HepG2 (cell line): ENCODE measurements around the gene DNAJC9. TPM values are rescaled to one million over a fixed set of nuclear protein-coding genes. Genes with fewer than 3 reads are reported as not detected.
A peak's percentile ranks its signal among the peaks of the same experiment; 100 is the strongest.

ENCODE experiments used
- CBFB ChIP-seq: sonication (generic); formaldehyde crosslinking; IDR thresholded peaks from 2 replicates; pipeline ENCODE4 v1.4.0; 2020; ENCODE audit warnings: missing genetic modification reagents
- FOXP1 ChIP-seq, 2 experiments: fragments of 450-650 bp in 1 of 2; IDR thresholded peaks; 2 replicates each; pipeline ENCODE4 v1.6.1; 2017 to 2018; ENCODE audit warnings: antibody characterized with exemption in 1 of 2
- KDM1A ChIP-seq: IDR thresholded peaks from 2 replicates; pipeline ENCODE4 v1.6.1; 2016; ENCODE audit warnings: missing compliant biosample characterization
- MXD4 ChIP-seq: IDR thresholded peaks from 2 replicates; pipeline ENCODE4 v1.6.1; 2016; ENCODE audit warnings: mild to moderate bottlenecking, missing biosample characterization, missing genetic modification reagents
- NFKB2 ChIP-seq: sonication (generic); formaldehyde crosslinking; IDR thresholded peaks from 2 replicates; pipeline ENCODE4 v1.4.0; 2020; ENCODE audit warnings: missing genetic modification reagents, borderline replicate concordance
- SNAPC2 ChIP-seq: sonication (generic); formaldehyde crosslinking; IDR thresholded peaks from 2 replicates; pipeline ENCODE4 v1.8.1; 2022; ENCODE audit warnings: mild to moderate bottlenecking, missing genetic modification reagents
- ZNF253 ChIP-seq: sonication (generic); formaldehyde crosslinking; IDR thresholded peaks from 2 replicates; pipeline ENCODE4 v1.8.0; 2022; ENCODE audit warnings: mild to moderate bottlenecking, missing genetic modification reagents, borderline replicate concordance
- ZNF619 ChIP-seq: sonication (generic); formaldehyde crosslinking; IDR thresholded peaks from 2 replicates; pipeline ENCODE4 v1.4.0; 2020; ENCODE audit warnings: mild to moderate bottlenecking, missing genetic modification reagents
- ZNF749 ChIP-seq: sonication (generic); formaldehyde crosslinking; IDR thresholded peaks from 2 replicates; pipeline ENCODE4 v1.8.0; 2022; ENCODE audit warnings: mild to moderate bottlenecking, missing genetic modification reagents, moderate library complexity, borderline replicate concordance
- polyA plus RNA-seq, 8 experiments: library from polyadenylated mRNA; depleted of rRNA in 3 of 8; stranded (reverse) in 7 of 8; unstranded in 1 of 8; fragments of >200 nt; fragmentation: Illumina TruSeq in 4 of 8; extraction: Trizol in 4 of 8; gene quantifications; 2 replicates each; pipeline versions ENCODE4 v1.2.1 to v1.2.3, GENCODE V29; 2011 to 2016; ENCODE audit warnings: low read depth in 4 of 8, missing spikeins in 1 of 8, mixed read lengths in 1 of 8; ENCODE audit not compliant: insufficient read depth in 1 of 8
- total RNA-seq, 5 experiments: library from RNA; depleted of rRNA; stranded (reverse); fragments of >200 nt; fragmentation: Illumina TruSeq; extraction: Trizol; gene quantifications; 2 replicates each; pipeline ENCODE4 v1.2.3, GENCODE V29; 2016; ENCODE audit warnings: low read depth in 1 of 5
- TF ChIP-seq, protein P1 (sequence below): fragments of 450-650 bp; IDR thresholded peaks from 2 replicates; pipeline ENCODE4 v1.6.1; 2017; ENCODE audit warnings: mild to moderate bottlenecking
- TF ChIP-seq, protein P2 (sequence below): sonication (generic); formaldehyde crosslinking; IDR thresholded peaks from 2 replicates; pipeline ENCODE4 v1.8.1; 2023; ENCODE audit warnings: missing genetic modification reagents, mild to moderate bottlenecking, borderline replicate concordance
- TF ChIP-seq, protein P3 (sequence below): sonication (generic); formaldehyde crosslinking; IDR thresholded peaks from one replicate; pipeline ENCODE4 v1.5.1; 2020; ENCODE audit warnings: mild to moderate bottlenecking, missing genetic modification reagents; ENCODE audit errors: not compliant biosample characterization
- TF ChIP-seq, protein P4 (sequence below): sonication (generic); formaldehyde crosslinking; IDR thresholded peaks from 2 replicates; pipeline ENCODE4 v1.5.0; 2020; ENCODE audit warnings: mild to moderate bottlenecking, missing genetic modification reagents
- TF ChIP-seq, protein P5 (sequence below): sonication (generic); formaldehyde crosslinking; IDR thresholded peaks from 2 replicates; pipeline ENCODE4 v1.4.0; 2020; ENCODE audit warnings: missing genetic modification reagents

Gene DNAJC9
- total and polyA plus RNA-seq, 2 of the 13 experiments (the other 11 are each of a cell fraction or from before 2014, with no cell fraction given): 15.9 to 60.3 TPM

DNA sequence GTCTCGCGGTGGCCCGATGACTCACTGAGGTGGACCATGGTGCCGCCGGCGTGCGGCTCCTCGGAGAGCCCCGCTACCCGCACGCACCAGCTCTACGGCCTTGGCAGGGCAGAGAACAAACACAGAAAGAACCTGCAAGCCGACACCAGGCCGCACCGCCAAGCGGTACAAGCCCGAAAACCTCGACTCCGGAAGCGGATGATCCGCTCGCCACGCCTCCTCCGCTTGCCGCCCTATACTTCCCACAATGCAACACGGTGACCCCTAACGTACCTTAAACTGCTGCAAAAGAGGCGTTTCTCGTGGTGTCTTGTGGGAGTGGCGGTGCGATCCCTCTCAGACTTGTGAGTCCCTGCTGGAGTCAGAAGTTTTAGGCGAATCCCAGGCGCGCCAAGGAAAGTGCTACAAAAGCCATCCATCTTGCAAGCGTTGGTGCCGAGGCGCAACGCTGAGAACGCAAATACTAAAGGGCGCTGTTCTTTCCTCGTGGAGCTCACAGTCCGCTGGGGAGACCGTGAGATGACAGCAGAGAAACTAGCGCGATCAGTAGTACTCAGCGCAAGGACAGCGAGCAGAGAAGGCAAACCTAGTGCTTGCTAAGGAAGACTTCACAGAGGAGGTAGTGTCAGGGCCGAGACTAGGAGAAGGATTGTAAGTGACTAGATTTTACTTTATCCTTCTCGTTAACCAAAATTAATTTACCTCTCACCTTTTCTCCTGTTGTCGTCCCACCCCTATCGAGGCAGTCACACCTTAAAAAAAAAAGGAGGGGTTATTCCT, 5.6 kb upstream of the DNAJC9 start, which contains the start of gene MRPS16 (continued):
- TF ChIP-seq, protein P1, sequence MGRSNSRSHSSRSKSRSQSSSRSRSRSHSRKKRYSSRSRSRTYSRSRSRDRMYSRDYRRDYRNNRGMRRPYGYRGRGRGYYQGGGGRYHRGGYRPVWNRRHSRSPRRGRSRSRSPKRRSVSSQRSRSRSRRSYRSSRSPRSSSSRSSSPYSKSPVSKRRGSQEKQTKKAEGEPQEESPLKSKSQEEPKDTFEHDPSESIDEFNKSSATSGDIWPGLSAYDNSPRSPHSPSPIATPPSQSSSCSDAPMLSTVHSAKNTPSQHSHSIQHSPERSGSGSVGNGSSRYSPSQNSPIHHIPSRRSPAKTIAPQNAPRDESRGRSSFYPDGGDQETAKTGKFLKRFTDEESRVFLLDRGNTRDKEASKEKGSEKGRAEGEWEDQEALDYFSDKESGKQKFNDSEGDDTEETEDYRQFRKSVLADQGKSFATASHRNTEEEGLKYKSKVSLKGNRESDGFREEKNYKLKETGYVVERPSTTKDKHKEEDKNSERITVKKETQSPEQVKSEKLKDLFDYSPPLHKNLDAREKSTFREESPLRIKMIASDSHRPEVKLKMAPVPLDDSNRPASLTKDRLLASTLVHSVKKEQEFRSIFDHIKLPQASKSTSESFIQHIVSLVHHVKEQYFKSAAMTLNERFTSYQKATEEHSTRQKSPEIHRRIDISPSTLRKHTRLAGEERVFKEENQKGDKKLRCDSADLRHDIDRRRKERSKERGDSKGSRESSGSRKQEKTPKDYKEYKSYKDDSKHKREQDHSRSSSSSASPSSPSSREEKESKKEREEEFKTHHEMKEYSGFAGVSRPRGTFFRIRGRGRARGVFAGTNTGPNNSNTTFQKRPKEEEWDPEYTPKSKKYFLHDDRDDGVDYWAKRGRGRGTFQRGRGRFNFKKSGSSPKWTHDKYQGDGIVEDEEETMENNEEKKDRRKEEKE: no peak
- TF ChIP-seq, protein P2, sequence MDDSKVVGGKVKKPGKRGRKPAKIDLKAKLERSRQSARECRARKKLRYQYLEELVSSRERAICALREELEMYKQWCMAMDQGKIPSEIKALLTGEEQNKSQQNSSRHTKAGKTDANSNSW: no peak
- TF ChIP-seq NFKB2 (CRISPR knock-in tag) (peak; percentile 78; the same call in 1 of the 2 replicates), ZNF619 (0 out of 2 replicates have a peak, but pooled peaks have one; percentile 33), ZNF253 (CRISPR knock-in tag) (0 out of 2 replicates have a peak, but pooled peaks have one; percentile 69), MXD4 (CRISPR knock-in tag) (peak; percentile 90; the same call in 1 of the 2 replicates), FOXP1 (IDR thresholded peaks at IDR 0.05) (no peak), FOXP1 (CRISPR knock-in tag; IDR thresholded peaks at IDR 0.05) (no peak), ZNF749 (CRISPR knock-in tag) (no peak), SNAPC2 (CRISPR knock-in tag) (no peak), CBFB (no peak; the same call in 1 of the 2 replicates), KDM1A (CRISPR knock-in tag) (no peak)
- TF ChIP-seq, protein P3, sequence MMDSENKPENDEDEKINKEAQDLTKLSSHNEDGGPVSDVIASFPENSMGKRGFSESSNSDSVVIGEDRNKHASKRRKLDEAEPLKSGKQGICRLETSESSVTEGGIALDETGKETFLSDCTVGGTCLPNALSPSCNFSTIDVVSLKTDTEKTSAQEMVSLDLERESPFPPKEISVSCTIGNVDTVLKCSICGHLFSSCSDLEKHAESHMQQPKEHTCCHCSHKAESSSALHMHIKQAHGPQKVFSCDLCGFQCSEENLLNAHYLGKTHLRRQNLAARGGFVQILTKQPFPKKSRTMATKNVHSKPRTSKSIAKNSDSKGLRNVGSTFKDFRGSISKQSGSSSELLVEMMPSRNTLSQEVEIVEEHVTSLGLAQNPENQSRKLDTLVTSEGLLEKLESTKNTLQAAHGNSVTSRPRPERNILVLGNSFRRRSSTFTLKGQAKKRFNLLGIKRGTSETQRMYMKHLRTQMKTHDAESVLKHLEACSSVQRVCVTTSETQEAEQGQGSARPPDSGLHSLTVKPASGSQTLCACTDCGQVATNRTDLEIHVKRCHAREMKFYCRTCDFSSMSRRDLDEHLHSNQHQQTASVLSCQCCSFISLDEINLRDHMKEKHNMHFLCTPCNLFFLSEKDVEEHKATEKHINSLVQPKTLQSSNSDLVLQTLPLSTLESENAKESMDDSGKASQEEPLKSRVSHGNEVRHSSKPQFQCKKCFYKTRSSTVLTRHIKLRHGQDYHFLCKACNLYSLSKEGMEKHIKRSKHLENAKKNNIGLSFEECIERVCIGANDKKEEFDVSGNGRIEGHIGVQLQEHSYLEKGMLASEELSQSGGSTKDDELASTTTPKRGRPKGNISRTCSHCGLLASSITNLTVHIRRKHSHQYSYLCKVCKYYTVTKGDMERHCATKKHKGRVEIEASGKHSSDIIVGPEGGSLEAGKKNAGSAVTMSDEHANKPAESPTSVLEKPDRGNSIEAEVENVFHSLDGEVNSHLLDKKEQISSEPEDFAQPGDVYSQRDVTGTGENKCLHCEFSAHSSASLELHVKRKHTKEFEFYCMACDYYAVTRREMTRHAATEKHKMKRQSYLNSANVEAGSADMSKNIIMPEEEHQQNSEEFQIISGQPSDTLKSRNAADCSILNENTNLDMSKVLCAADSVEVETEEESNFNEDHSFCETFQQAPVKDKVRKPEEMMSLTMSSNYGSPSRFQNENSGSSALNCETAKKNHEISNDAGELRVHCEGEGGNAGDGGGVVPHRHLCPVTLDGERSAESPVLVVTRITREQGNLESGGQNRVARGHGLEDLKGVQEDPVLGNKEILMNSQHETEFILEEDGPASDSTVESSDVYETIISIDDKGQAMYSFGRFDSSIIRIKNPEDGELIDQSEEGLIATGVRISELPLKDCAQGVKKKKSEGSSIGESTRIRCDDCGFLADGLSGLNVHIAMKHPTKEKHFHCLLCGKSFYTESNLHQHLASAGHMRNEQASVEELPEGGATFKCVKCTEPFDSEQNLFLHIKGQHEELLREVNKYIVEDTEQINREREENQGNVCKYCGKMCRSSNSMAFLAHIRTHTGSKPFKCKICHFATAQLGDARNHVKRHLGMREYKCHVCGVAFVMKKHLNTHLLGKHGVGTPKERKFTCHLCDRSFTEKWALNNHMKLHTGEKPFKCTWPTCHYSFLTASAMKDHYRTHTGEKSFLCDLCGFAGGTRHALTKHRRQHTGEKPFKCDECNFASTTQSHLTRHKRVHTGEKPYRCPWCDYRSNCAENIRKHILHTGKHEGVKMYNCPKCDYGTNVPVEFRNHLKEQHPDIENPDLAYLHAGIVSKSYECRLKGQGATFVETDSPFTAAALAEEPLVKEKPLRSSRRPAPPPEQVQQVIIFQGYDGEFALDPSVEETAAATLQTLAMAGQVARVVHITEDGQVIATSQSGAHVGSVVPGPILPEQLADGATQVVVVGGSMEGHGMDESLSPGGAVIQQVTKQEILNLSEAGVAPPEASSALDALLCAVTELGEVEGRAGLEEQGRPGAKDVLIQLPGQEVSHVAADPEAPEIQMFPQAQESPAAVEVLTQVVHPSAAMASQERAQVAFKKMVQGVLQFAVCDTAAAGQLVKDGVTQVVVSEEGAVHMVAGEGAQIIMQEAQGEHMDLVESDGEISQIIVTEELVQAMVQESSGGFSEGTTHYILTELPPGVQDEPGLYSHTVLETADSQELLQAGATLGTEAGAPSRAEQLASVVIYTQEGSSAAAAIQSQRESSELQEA (CRISPR knock-in tag): no peak
- TF ChIP-seq, protein P4, sequence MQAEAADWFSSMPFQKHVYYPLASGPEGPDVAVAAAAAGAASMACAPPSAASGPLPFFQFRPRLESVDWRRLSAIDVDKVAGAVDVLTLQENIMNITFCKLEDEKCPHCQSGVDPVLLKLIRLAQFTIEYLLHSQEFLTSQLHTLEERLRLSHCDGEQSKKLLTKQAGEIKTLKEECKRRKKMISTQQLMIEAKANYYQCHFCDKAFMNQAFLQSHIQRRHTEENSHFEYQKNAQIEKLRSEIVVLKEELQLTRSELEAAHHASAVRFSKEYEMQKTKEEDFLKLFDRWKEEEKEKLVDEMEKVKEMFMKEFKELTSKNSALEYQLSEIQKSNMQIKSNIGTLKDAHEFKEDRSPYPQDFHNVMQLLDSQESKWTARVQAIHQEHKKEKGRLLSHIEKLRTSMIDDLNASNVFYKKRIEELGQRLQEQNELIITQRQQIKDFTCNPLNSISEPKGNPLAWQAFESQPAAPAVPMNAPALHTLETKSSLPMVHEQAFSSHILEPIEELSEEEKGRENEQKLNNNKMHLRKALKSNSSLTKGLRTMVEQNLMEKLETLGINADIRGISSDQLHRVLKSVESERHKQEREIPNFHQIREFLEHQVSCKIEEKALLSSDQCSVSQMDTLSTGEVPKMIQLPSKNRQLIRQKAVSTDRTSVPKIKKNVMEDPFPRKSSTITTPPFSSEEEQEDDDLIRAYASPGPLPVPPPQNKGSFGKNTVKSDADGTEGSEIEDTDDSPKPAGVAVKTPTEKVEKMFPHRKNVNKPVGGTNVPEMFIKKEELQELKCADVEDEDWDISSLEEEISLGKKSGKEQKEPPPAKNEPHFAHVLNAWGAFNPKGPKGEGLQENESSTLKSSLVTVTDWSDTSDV (CRISPR knock-in tag): no peak
- TF ChIP-seq, protein P5, sequence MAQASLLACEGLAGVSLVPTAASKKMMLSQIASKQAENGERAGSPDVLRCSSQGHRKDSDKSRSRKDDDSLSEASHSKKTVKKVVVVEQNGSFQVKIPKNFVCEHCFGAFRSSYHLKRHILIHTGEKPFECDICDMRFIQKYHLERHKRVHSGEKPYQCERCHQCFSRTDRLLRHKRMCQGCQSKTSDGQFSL (CRISPR knock-in tag): no peak
